WTC11 (cell line): ENCODE data around the gene IL11RA.

Experiments
- CTCF ChIP-seq: fragments of 200-600 bp; IDR thresholded peaks from 2 replicates; pipeline ENCODE4 v1.8.0; 2022; ENCODE audit warnings: antibody characterized with exemption
- NFYB ChIP-seq: sonication (generic); formaldehyde crosslinking; conservative IDR thresholded peaks from 2 replicates; pipeline ENCODE4 v1.8.0; 2022; ENCODE audit warnings: low read depth, missing genetic modification reagents
- SP1 ChIP-seq: sonication (generic); formaldehyde crosslinking; conservative IDR thresholded peaks from 2 replicates; pipeline ENCODE4 v1.8.1; 2022; ENCODE audit warnings: missing genetic modification reagents
- ZNF121 ChIP-seq: sonication (generic); formaldehyde crosslinking; IDR thresholded peaks from 2 replicates; pipeline ENCODE4 v1.8.0; 2023; ENCODE audit warnings: missing genetic modification reagents
- ZNF396 ChIP-seq: fragments of 250-450 bp; sonication (Bioruptor Pico); IDR thresholded peaks from 2 replicates; pipeline ENCODE4 v1.8.0; 2021; ENCODE audit warnings: mild to moderate bottlenecking, moderate library complexity, borderline replicate concordance
- TF ChIP-seq, protein P1 (sequence below): sonication (generic); formaldehyde crosslinking; IDR thresholded peaks from 2 replicates; pipeline ENCODE4 v1.8.0; 2022; ENCODE audit warnings: mild to moderate bottlenecking, missing genetic modification reagents
- TF ChIP-seq, protein P2 (sequence below): sonication (generic); formaldehyde crosslinking; conservative IDR thresholded peaks from 2 replicates; pipeline ENCODE4 v1.8.1; 2022; ENCODE audit warnings: mild to moderate bottlenecking, missing genetic modification reagents
- TF ChIP-seq, protein P3 (sequence below): fragments of 250-450 bp; sonication (Bioruptor Pico); IDR thresholded peaks from 2 replicates; pipeline ENCODE4 v1.9.0; 2021; ENCODE audit warnings: mild to moderate bottlenecking
- TF ChIP-seq, protein P4 (sequence below): sonication (generic); formaldehyde crosslinking; IDR thresholded peaks from 2 replicates; pipeline ENCODE4 v1.8.0; 2023; ENCODE audit warnings: missing genetic modification reagents
- TF ChIP-seq, protein P5 (sequence below): sonication (generic); formaldehyde crosslinking; IDR thresholded peaks from 2 replicates; pipeline ENCODE4 v1.8.1; 2023; ENCODE audit warnings: mild to moderate bottlenecking, missing genetic modification reagents, moderate library complexity
- TF ChIP-seq, protein P6 (sequence below): sonication (generic); formaldehyde crosslinking; IDR thresholded peaks from 2 replicates; pipeline ENCODE4 v1.8.1; 2022; ENCODE audit warnings: mild to moderate bottlenecking, moderate library complexity, missing genetic modification reagents

DNA sequence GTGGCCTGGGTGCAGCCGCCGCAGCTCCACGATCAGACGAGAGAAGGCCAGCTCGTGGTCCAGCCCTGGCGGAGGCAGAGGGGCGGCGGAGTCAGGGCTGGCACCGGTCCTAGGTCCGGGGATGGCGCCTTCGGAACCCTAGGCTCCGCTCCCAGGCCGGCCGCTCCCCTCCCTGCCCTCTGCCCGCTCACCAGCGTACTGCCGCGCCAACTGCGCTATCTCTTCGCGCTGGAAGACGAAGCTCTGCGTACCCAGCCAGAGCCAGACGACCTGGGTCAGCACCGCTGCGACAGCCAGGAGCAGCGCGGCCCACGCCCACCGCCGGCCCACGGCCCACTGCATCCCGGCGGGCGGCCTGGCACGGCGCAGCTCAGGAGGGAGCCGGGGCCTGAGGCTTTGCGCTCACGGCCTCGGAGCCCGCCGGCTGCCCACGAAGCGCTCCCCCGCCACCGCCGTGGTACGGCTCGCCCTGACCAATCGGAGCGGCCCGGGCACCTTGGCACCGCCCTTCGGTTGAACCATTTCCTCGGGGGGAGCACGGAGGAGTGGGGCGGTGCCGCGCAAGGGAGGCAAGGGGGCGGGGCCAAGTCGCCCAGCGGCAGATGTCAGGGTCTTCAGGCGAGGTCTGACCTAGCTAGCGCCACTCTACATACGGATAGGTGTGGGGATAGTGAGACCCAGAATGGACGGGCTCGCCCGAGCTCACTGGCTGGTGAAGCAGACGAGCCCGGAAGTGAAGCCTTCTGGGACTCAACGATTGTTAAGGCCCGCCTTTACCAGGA lies 14.4 kb upstream of the IL11RA start, which contains the start of gene SIGMAR1:
- TF ChIP-seq CTCF, result no peak
- peak; percentile 92 for TF ChIP-seq NFYB (CRISPR knock-in tag)
- TF ChIP-seq, protein P1, sequence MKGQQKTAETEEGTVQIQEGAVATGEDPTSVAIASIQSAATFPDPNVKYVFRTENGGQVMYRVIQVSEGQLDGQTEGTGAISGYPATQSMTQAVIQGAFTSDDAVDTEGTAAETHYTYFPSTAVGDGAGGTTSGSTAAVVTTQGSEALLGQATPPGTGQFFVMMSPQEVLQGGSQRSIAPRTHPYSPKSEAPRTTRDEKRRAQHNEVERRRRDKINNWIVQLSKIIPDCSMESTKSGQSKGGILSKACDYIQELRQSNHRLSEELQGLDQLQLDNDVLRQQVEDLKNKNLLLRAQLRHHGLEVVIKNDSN (CRISPR knock-in tag), result peak; percentile 78
- TF ChIP-seq, protein P2, sequence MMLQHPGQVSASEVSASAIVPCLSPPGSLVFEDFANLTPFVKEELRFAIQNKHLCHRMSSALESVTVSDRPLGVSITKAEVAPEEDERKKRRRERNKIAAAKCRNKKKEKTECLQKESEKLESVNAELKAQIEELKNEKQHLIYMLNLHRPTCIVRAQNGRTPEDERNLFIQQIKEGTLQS (CRISPR knock-in tag), result no peak
- TF ChIP-seq, protein P3, sequence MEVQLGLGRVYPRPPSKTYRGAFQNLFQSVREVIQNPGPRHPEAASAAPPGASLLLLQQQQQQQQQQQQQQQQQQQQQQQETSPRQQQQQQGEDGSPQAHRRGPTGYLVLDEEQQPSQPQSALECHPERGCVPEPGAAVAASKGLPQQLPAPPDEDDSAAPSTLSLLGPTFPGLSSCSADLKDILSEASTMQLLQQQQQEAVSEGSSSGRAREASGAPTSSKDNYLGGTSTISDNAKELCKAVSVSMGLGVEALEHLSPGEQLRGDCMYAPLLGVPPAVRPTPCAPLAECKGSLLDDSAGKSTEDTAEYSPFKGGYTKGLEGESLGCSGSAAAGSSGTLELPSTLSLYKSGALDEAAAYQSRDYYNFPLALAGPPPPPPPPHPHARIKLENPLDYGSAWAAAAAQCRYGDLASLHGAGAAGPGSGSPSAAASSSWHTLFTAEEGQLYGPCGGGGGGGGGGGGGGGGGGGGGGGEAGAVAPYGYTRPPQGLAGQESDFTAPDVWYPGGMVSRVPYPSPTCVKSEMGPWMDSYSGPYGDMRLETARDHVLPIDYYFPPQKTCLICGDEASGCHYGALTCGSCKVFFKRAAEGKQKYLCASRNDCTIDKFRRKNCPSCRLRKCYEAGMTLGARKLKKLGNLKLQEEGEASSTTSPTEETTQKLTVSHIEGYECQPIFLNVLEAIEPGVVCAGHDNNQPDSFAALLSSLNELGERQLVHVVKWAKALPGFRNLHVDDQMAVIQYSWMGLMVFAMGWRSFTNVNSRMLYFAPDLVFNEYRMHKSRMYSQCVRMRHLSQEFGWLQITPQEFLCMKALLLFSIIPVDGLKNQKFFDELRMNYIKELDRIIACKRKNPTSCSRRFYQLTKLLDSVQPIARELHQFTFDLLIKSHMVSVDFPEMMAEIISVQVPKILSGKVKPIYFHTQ, result no peak
- no peak for TF ChIP-seq ZNF396 (CRISPR knock-in tag)
- TF ChIP-seq, protein P4, sequence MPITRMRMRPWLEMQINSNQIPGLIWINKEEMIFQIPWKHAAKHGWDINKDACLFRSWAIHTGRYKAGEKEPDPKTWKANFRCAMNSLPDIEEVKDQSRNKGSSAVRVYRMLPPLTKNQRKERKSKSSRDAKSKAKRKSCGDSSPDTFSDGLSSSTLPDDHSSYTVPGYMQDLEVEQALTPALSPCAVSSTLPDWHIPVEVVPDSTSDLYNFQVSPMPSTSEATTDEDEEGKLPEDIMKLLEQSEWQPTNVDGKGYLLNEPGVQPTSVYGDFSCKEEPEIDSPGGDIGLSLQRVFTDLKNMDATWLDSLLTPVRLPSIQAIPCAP (CRISPR knock-in tag), result 0 out of 2 replicates have a peak, but pooled peaks have one; percentile 76
- no peak for TF ChIP-seq ZNF121 (CRISPR knock-in tag)
- TF ChIP-seq, protein P5, sequence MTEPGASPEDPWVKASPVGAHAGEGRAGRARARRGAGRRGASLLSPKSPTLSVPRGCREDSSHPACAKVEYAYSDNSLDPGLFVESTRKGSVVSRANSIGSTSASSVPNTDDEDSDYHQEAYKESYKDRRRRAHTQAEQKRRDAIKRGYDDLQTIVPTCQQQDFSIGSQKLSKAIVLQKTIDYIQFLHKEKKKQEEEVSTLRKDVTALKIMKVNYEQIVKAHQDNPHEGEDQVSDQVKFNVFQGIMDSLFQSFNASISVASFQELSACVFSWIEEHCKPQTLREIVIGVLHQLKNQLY (CRISPR knock-in tag), result no peak; the same call in 1 of the 2 replicates
- TF ChIP-seq SP1 (CRISPR knock-in tag), result peak; percentile 99
- TF ChIP-seq, protein P6, sequence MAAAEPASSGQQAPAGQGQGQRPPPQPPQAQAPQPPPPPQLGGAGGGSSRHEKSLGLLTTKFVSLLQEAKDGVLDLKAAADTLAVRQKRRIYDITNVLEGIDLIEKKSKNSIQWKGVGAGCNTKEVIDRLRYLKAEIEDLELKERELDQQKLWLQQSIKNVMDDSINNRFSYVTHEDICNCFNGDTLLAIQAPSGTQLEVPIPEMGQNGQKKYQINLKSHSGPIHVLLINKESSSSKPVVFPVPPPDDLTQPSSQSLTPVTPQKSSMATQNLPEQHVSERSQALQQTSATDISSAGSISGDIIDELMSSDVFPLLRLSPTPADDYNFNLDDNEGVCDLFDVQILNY (CRISPR knock-in tag), result peak; percentile 91
